Naive thymus-derived CD8-positive, alpha-beta T cell (primary cell): ENCODE results near the gene NAGLU. TPM values are rescaled to one million over a fixed set of nuclear protein-coding genes. Genes with fewer than 3 reads are reported as not detected.

Experiments
- ATAC-seq, 2 donors: fragments of 150-1000 bp; cut with Tn5 transposase in 1 of 2; sonication (Bioruptor Pico), chemical (Tn5 transposase) in 1 of 2; 1 replicate in 1 of 2; 2 replicates in 1 of 2; pipeline ENCODE4 v1.10.0; 2021; ENCODE audit warnings: mild to moderate bottlenecking in 2 of 2, moderate library complexity in 2 of 2
- POLR2A ChIA-PET: fragments of 350-600 bp; sonication (Branson Sonifier 250); formaldehyde crosslinking; loops from one replicate; lab custom pipeline; 2021; ENCODE audit warnings: antibody characterized with exemption; lab: Charles Lee
- DNase-seq, 10 donors: peaks; one replicate each; pipeline versions ENCODE4 v3.0.0 to v3.0.0-alpha.2; 2020 to 2022
- H3K27ac Mint-ChIP-seq, 10 donors: one replicate each; pipeline ENCODE4 v1.8.0; 2020 to 2022; ENCODE audit warnings: mild to moderate bottlenecking in 10 of 10, mixed read lengths in 10 of 10, moderate library complexity in 4 of 10, inconsistent platforms in 1 of 10
- H3K27me3 Mint-ChIP-seq, 5 donors: one replicate each; pipeline ENCODE4 v1.8.0; 2021 to 2022; ENCODE audit warnings: mixed read lengths in 5 of 5
- H3K36me3 Mint-ChIP-seq, 3 donors: one replicate each; pipeline ENCODE4 v1.8.0; 2020 to 2022; ENCODE audit warnings: mixed read lengths in 3 of 3, mild to moderate bottlenecking in 2 of 3, inconsistent platforms in 1 of 3
- H3K4me1 Mint-ChIP-seq, 4 donors: one replicate each; pipeline ENCODE4 v1.8.0; 2021 to 2022; ENCODE audit warnings: mixed read lengths in 4 of 4
- H3K4me3 Mint-ChIP-seq, 10 donors: one replicate each; pipeline ENCODE4 v1.8.0; 2020 to 2022; ENCODE audit warnings: mild to moderate bottlenecking in 10 of 10, mixed read lengths in 10 of 10, moderate library complexity in 6 of 10, inconsistent platforms in 1 of 10
- H3K9me3 Mint-ChIP-seq, 9 donors: one replicate each; pipeline ENCODE4 v1.8.0; 2020 to 2022; ENCODE audit warnings: mixed read lengths in 9 of 9, mild to moderate bottlenecking in 3 of 9, inconsistent platforms in 1 of 9, moderate library complexity in 1 of 9
- polyA plus RNA-seq, 3 donors: library from polyadenylated mRNA; unstranded; fragments of 300-500 nt; fragmentation: Illumina TruSeq; gene quantifications; one replicate each; pipeline ENCODE4 v1.2.3, GENCODE V29; 2021
- total RNA-seq, 8 experiments: library from RNA in 2 of 8; stranded (reverse) in 2 of 8; gene quantifications; one replicate each; pipeline ENCODE4 v1.2.3 and lab custom pipeline; 2021 to 2026

Gene NAGLU
- total and polyA plus RNA-seq, 5 experiments from 2014 or later, result 8.0 to 28.5 (median 16.2) TPM

DNA sequence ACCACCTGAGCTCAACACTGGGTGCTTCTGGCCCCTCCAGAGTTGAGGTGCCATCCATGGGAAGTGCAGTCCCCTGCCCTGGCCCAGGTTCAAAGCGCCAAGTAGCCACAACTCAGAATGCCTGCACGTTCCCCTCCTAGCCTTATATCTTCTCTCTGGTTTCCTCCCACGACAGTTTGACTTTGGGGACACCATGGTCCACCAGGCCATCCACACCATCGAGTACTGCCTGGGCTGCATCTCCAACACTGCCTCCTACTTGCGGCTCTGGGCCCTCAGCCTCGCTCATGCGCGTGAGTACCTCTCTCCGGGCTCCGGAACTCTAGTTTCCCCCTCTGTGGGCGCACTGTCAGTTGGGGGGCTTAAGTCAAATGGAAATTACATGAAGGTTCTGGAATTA lies 22.4 kb upstream of the NAGLU start:
- H3K27me3 Mint-ChIP-seq, result no peaks in the 10 kb centered on the region
- peaks cover 0 to 6% (median 3%) of the 10 kb centered on the region in 3 donors for H3K36me3 Mint-ChIP-seq
- peaks cover 5 to 16% (median 7%) of the 10 kb centered on the region in 4 donors for H3K4me1 Mint-ChIP-seq
- DNase-seq (no peak), ATAC-seq (no peak)
- no peak overlapping the region for H3K27ac Mint-ChIP-seq
- no peaks in the 10 kb centered on the region for H3K9me3 Mint-ChIP-seq
- POLR2A ChIA-PET, result no interaction called here
- H3K4me3 Mint-ChIP-seq, result no peak overlapping the region

DNA sequence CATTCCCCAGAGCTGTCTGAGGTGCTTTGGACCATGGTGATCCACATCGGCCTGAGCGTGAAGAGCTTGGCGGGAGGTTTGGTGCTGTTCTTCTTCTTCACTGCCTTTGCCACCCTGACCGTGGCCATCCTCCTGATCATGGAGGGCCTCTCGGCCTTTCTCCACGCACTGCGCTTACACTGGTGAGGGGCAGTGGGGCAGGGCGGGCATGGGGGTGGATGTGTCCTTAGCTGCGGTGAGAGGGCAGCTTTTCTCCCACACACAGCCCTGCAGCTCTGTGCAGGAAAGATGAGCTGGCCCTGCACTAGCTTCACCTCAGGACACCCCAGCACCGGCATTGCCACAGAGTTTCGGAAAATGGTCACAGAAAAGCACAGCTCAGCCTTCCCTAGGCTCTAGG lies 21.8 kb upstream of the NAGLU start:
- H3K4me1 Mint-ChIP-seq, result peaks cover 0 to 14% (median 5%) of the 10 kb centered on the region in 4 donors
- no peak overlapping the region for H3K27ac Mint-ChIP-seq
- ATAC-seq (no peak), DNase-seq (no peak)
- H3K4me3 Mint-ChIP-seq, result no peak overlapping the region
- H3K9me3 Mint-ChIP-seq, result no peaks in the 10 kb centered on the region
- H3K27me3 Mint-ChIP-seq, result no peaks in the 10 kb centered on the region
- POLR2A ChIA-PET, result no interaction called here
- no peaks in the 10 kb centered on the region for H3K36me3 Mint-ChIP-seq

DNA sequence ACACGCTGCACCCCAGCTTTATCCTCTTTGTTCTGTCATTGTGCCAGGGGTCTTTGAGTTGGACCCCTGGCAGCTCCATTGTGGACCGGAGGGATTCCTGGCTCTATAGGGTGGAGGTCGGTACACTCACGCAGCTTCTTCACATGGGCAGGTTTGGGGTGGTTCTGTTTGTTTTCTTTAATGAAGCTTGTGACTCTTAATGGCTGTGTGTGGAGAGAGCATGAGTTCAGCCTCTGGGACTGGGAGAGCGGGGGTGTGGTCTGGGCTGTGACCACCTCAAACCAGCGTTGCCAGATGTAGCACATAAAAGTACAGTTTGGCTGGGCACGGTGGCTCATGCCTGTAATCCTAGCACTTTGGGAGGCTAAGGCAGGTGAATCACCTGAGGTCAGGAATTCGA lies 21.2 kb upstream of the NAGLU start:
- ATAC-seq, result no peak
- Mint-ChIP-seq H3K4me3 (no peak overlapping the region), H3K4me1 (peaks cover 0 to 9% (median 5%) of the 10 kb centered on the region in 4 donors), H3K27me3 (no peaks in the 10 kb centered on the region), H3K9me3 (no peaks in the 10 kb centered on the region), H3K36me3 (no peaks in the 10 kb centered on the region), H3K27ac (peak overlapping the region in 1 of 10 donors; percentile 41)
- POLR2A ChIA-PET, result interaction anchor here (0.6 to 0.7 kb wide), 2 partner anchors 16 to 279 kb away, joined by 3 read pairs; no protein-coding TSS in a partner anchor
- DNase-seq, result no peak

DNA sequence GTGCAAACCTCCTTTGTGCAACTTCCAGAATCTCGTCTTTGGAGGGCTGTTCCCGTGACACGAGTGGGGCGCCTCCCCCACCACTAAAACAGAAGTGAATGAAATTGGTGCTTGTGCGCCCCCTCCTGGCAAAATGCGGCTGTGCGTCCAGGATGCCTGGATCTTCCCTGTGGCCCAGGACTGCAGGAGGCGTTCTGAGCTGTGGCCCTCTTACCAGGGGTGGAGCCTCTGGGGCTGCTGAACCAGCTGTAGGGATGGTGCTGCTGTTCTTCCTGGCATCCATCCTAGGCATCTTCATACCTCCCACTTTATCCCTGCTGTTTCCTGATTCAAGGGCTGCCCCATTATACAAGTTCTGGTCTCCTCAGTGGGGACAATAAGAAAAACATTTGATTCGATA lies 18.5 kb upstream of the NAGLU start:
- POLR2A ChIA-PET, result interaction anchor here (1.1 to 1.2 kb wide), 2 partner anchors 37 to 103 kb away, joined by 3 to 4 read pairs; no protein-coding TSS in a partner anchor
- Mint-ChIP-seq H3K27me3 (no peaks in the 10 kb centered on the region), H3K9me3 (no peaks in the 10 kb centered on the region), H3K4me3 (no peak overlapping the region), H3K36me3 (peaks cover 0 to 1% (median 0%) of the 10 kb centered on the region in 3 donors), H3K27ac (no peak overlapping the region), H3K4me1 (peaks cover 6 to 8% (median 7%) of the 10 kb centered on the region in 4 donors)
- ATAC-seq, result peak; percentile 95 to 97
- DNase-seq, result peak; percentile 67 to 88 (median 79)

DNA sequence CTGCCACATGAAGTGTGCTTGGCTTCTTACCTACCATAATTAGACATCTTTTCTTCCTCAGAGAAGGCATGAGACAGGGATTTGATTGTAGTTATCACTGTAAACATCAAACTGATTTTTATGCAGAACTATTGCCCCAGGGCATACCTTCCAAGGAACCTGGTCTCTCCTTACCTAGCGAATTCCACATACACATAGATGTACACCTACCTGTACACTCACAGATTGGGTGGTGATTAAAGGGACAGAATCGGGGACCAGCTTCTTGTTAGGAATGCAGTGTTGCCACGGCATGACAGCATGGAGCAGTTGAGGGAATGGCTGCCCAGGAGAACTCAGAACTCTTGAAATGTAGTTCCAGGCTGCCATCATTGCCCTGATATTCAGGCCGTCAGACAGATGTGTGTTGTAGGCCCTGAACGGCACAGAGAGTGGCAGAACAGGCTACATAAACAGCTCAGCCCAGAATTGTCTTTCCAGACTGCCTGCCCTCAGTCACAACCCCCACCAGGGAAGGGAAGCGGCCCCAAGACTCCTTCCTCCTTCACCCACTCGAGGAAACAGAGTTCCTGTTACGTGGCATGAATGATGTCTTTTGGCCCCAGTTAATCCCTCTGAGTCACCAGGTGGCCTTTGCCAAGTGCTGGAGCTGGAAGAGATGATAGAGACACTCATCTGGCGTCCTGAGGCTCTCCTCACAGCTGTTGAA lies 17.8 kb upstream of the NAGLU start:
- no peak for ATAC-seq
- no peaks in the 10 kb centered on the region for H3K9me3 Mint-ChIP-seq
- no peak overlapping the region for H3K4me3 Mint-ChIP-seq
- H3K27ac Mint-ChIP-seq, result peak overlapping the region in 1 of 10 donors; percentile 65
- peaks cover 0 to 6% (median 0%) of the 10 kb centered on the region in 3 donors for H3K36me3 Mint-ChIP-seq
- no peaks in the 10 kb centered on the region for H3K27me3 Mint-ChIP-seq
- no peak for DNase-seq
- peaks cover 6 to 8% (median 7%) of the 10 kb centered on the region in 4 donors for H3K4me1 Mint-ChIP-seq
- POLR2A ChIA-PET, result interaction anchor here (1.0 to 1.2 kb wide), 4 partner anchors 29 to 103 kb away, joined by 3 to 5 read pairs (median 4); no protein-coding TSS in a partner anchor

DNA sequence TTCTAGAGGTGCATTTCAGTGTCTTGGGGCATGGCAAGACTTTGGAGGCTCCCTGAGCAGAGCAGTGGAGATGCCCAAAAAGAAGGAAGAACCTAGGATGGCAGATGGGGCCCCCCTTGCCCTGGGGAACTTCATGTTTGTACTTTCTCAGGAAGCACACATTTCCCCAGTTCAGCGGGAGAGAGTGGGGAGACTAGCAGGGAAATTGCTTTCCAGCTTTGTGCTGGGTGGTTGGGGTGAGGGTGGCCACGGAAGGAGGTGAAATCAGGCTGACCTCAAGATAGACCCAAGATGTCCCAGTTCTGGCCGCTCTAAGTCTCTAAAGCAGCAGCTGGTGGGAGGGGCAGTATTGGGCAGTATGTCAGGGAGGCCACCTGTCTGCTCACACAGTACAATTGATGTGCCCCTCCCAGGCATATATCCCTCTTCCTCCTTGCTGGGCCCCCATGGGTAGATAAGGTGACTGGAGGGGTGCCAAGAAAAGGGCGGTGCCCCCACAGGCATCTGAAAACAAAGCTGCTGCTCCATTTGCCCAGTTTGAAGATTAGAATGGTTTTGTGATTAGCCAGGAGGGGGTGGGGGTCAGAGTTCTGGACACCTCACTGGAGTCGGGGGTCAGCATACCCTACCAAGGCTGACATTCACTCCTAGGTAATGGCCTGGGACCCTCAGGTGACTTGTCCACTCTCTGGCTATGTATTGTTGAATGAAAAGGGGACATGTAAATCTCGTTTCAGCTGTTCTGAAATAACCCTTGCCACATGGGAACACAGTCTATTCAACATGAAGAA lies 17.1 kb upstream of the NAGLU start:
- Mint-ChIP-seq H3K27me3 (no peaks in the 10 kb centered on the region), H3K9me3 (no peaks in the 10 kb centered on the region), H3K4me3 (no peak overlapping the region), H3K27ac (peak overlapping the region in 1 of 10 donors; percentile 65), H3K4me1 (peaks cover 6 to 8% (median 7%) of the 10 kb centered on the region in 4 donors), H3K36me3 (peaks cover 0 to 7% (median 0%) of the 10 kb centered on the region in 3 donors)
- POLR2A ChIA-PET, result interaction anchor here (0.6 to 1.1 kb wide), 5 partner anchors 29 to 207 kb away, joined by 3 to 5 read pairs (median 3); no protein-coding TSS in a partner anchor
- ATAC-seq (no peak), DNase-seq (no peak)

DNA sequence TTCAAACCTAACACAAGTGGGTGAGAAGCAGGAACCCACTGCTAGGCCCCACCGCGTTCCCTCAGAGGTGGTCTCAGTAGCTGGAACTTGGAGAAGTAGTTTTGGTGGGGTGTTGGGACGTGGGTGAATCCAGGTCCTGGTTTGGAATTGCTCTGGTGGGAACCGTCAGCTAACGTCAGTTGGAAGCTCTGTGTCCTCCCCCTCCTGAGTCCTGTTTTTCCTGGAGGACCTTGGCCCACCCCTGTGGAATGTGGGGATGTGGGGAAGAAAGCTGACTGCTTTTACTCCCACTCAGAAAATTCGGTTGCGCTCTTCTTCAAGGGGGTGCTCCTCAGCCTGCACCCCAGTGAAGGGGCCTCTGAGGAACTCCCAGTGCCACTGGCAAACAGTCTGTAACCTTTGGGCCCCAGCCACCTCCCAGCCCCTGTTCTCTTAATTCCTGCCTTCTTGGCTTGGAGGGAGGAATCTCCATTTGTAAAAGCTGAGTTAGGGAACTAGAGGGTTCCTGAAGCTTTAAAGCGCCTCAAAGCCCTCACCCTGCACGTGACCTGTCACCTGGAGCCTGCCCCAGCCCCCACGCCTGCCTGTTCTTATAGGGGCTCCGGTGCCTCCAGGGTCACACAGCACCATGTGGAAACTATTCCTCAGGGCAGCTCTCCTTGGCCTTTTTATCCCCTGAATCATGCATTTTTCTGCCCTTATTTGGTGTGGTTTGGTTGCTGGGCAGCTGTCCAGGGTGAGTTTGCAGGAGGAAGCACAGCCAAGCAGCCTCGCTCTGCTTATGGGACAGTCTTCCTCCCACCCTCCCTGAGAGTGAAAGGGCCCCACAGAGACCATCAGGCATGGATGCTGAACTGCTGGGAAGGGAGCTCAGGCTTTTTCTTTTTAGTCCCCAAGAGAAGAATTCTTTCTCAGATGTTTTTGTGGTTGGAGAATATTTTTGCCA lies 16.2 kb upstream of the NAGLU start:
- H3K27ac Mint-ChIP-seq, result no peak overlapping the region
- ATAC-seq, result no peak
- POLR2A ChIA-PET, result interaction anchor here (0.6 to 1.4 kb wide), 7 partner anchors 11 to 208 kb away, joined by 3 to 8 read pairs (median 4); partner anchors contain the start of genes PSMC3IP and STAT3

DNA sequence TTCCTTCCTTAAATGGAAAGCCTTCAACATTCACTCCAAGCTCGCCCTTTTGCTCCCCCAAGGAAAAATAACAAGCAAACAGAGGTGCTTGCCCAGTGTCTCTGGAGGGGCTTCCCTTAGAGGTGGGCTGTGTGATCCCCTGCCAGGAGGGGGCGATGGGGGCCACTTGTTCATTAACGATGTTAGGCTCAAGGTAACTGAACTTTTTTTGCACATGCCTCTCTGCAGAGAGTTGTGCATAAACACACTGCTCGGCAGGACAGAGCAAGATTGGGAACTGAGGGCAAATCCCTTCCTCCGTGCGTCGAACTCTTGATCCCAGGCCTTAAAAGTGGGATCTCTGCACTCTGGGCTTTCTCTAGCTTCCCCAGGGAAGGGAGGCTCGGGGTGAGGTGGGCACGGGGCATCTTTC lies 15.5 kb upstream of the NAGLU start:
- H3K4me3 Mint-ChIP-seq, result no peak overlapping the region
- H3K27me3 Mint-ChIP-seq, result no peaks in the 10 kb centered on the region
- H3K4me1 Mint-ChIP-seq, result peaks cover 6 to 8% (median 7%) of the 10 kb centered on the region in 4 donors
- peak in 1 of 2 donors; percentile 46 for ATAC-seq
- POLR2A ChIA-PET, result interaction anchor here (1.0 to 1.4 kb wide), 2 partner anchors 57 to 132 kb away, joined by 4 to 8 read pairs; partner anchors contain the start of genes PSMC3IP and STAT3
- H3K27ac Mint-ChIP-seq, result peak overlapping the region in 1 of 10 donors; percentile 19
- H3K36me3 Mint-ChIP-seq, result peaks cover 0 to 7% (median 0%) of the 10 kb centered on the region in 3 donors
- DNase-seq, result peak in 6 of 10 donors; percentile 24 to 46 (median 40)
- H3K9me3 Mint-ChIP-seq, result no peaks in the 10 kb centered on the region

More for the DNA sequence above, 16.2 kb upstream of the NAGLU start:
- Mint-ChIP-seq H3K27me3 (no peaks in the 10 kb centered on the region), H3K4me3 (no peak overlapping the region), H3K4me1 (peaks cover 6 to 8% (median 7%) of the 10 kb centered on the region in 4 donors), H3K36me3 (peaks cover 0 to 7% (median 0%) of the 10 kb centered on the region in 3 donors), H3K9me3 (no peaks in the 10 kb centered on the region)
- DNase-seq, result no peak

DNA sequence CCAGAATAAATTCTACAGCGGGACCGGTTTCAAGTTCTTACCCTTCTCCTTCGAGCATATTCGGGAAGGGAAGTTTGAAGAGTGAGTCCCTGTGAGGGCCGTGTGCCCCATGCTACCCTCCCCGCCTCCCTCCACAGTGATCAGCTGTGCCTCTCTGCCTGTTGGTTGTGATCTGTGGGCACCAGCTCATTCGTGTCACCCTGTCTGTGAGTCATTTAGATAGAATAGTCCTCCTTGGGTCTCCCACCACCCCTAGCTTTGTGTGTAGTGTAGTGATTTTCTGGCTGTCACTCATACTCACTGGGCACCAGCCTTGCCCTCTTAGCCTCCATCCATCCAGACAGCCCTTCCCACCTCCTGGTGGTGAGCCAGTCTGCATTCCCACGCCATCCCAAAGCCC lies 15.0 kb upstream of the NAGLU start:
- H3K4me3 Mint-ChIP-seq, result no peak overlapping the region
- H3K27ac Mint-ChIP-seq, result peak overlapping the region in 1 of 10 donors; percentile 19
- POLR2A ChIA-PET, result interaction anchor here (1.0 to 1.4 kb wide), 2 partner anchors 57 to 132 kb away, joined by 4 to 8 read pairs; partner anchors contain the start of genes PSMC3IP and STAT3
- no peak for ATAC-seq
- H3K27me3 Mint-ChIP-seq, result no peaks in the 10 kb centered on the region
- no peaks in the 10 kb centered on the region for H3K9me3 Mint-ChIP-seq
- peaks cover 0 to 7% (median 0%) of the 10 kb centered on the region in 3 donors for H3K36me3 Mint-ChIP-seq
- peaks cover 6 to 9% (median 7%) of the 10 kb centered on the region in 4 donors for H3K4me1 Mint-ChIP-seq
- DNase-seq, result no peak

DNA sequence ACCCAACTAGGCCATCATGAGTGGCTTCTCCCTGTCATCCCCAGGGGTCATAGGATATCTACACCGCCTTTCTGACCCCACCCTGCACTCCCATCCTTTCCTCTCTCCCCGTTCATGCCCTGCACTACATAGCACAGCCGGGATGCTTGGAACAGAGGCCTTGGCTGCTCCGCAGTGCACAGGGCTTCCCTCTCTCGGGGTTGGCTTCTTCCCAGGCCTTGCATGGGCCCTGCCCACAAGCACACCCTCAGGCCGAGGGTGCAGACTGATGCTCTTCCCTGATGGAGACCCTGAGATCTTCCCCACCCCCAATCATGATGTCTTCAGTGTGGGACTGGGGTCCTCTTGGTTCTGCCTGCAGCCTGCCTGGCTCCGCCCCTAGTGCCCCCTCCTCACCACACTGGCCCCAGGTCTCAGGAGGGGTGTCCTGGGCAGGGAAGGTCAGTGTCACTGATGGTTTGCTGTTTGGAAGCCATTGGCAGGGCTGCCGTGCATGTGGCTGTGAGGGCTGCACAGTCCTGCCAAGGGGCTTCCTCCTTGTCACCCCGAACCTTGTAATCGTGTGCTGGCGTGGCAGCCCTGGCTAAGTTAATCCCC lies 14.3 kb upstream of the NAGLU start:
- no peak for DNase-seq
- Mint-ChIP-seq H3K4me3 (no peak overlapping the region), H3K27me3 (no peaks in the 10 kb centered on the region), H3K9me3 (no peaks in the 10 kb centered on the region), H3K4me1 (peaks cover 6 to 10% (median 8%) of the 10 kb centered on the region in 4 donors), H3K36me3 (peaks cover 0 to 7% (median 0%) of the 10 kb centered on the region in 3 donors), H3K27ac (no peak overlapping the region)
- ATAC-seq, result no peak
- POLR2A ChIA-PET, result interaction anchor here (0.6 kb wide), 1 partner anchor 75 kb away, joined by 4 read pairs; no protein-coding TSS in a partner anchor

DNA sequence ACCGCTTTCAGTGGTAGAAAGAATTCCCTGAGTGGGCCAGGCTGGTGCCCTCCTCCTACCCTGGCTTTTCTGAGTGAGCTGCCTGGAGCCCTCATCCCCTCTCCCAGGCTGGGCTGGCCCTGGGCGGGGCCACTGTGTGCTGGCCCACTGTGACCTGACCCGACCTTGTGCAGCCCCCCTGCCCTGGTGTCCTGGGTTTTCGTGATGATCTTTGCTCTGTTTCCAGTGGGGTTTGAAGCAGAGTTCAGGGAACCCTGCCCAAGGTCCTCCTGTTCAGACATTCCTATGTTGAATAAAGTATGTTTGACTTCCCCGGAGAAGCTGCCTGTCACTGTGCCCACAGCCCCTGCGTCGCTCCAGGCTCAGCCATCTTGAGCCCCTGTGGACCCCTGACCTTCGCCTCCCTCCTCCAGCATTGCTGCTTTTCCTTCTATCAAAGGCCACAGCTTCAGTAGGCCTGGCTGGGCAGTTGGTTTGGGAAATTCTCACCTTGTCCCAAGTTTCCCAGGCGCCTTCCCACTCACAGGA lies 13.7 kb upstream of the NAGLU start:
- Mint-ChIP-seq H3K36me3 (peaks cover 0 to 7% (median 0%) of the 10 kb centered on the region in 3 donors), H3K4me1 (peaks cover 7 to 14% (median 12%) of the 10 kb centered on the region in 4 donors), H3K4me3 (no peak overlapping the region), H3K27me3 (no peaks in the 10 kb centered on the region), H3K9me3 (no peaks in the 10 kb centered on the region), H3K27ac (no peak overlapping the region)
- no peak for DNase-seq
- POLR2A ChIA-PET, result interaction anchor here (0.5 kb wide), 1 partner anchor 1519 kb away, joined by 6 read pairs; no protein-coding TSS in a partner anchor
- no peak for ATAC-seq
